Measurements from ENCODE around the gene CIAO1. TPM values are rescaled to one million over a fixed set of nuclear protein-coding genes. Genes with fewer than 3 reads are reported as not detected.

Gene CIAO1
- total and polyA plus RNA-seq, 4 donors = 43.0 to 80.4 (median 47.0) TPM

DNA sequence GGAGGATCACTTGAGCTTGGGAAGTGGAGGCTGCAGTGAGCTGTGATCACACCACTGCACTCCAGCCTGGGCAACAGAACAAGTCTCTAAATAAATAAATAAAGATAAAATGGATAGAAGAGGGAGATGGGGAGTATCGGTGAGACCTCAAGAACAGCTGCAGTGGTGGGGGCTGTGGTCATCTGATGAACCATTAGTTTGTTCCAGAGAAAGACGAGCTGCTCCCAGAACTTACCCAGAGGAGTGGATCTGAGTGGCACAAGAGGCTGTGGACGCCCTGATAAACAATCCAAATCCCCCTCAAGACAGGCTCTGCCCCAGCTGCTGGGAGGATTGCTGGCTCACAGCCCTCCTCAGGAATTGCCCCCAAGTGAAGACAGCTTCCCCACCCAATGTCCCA lies 26.9 kb upstream of the CIAO1 start:
- Histone ChIP-seq H3K9me3 (ENCODE audit: control insufficient read depth in 4 of 4, low read length in 3 of 4) (no peaks in the 10 kb centered on the region), H3K4me3 (ENCODE audit: low read depth in 1 of 3, low read length in 3 of 3) (no peak overlapping the region), H3K36me3 (ENCODE audit: control insufficient read depth in 4 of 4, insufficient read depth in 3 of 4, low read depth in 1 of 4, low read length in 3 of 4) (no peaks in the 10 kb centered on the region), H3K27me3 (ENCODE audit: control insufficient read depth in 4 of 4, insufficient read depth in 4 of 4, low read length in 3 of 4) (no peaks in the 10 kb centered on the region), H3K4me1 (ENCODE audit: control insufficient read depth in 4 of 4, insufficient read depth in 4 of 4, low read length in 3 of 4) (no peaks in the 10 kb centered on the region), H3K27ac (ENCODE audit: low read depth in 1 of 2, low read length in 2 of 2) (no peak overlapping the region), H3K9ac (ENCODE audit: low read depth in 1 of 2, low read length in 2 of 2) (no peak overlapping the region)
- no peak for TF ChIP-seq SP1 (IDR thresholded peaks at IDR 0.05)
- TF ChIP-seq FOXA1 (IDR thresholded peaks at IDR 0.05) = no peak
- TF ChIP-seq, protein P1, sequence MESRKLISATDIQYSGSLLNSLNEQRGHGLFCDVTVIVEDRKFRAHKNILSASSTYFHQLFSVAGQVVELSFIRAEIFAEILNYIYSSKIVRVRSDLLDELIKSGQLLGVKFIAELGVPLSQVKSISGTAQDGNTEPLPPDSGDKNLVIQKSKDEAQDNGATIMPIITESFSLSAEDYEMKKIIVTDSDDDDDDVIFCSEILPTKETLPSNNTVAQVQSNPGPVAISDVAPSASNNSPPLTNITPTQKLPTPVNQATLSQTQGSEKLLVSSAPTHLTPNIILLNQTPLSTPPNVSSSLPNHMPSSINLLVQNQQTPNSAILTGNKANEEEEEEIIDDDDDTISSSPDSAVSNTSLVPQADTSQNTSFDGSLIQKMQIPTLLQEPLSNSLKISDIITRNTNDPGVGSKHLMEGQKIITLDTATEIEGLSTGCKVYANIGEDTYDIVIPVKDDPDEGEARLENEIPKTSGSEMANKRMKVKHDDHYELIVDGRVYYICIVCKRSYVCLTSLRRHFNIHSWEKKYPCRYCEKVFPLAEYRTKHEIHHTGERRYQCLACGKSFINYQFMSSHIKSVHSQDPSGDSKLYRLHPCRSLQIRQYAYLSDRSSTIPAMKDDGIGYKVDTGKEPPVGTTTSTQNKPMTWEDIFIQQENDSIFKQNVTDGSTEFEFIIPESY (IDR thresholded peaks at IDR 0.05) = no peak
- TF ChIP-seq EGR1 (IDR thresholded peaks at IDR 0.05; ENCODE audit: low read depth in 2 of 2) = no peak
- no peak for DNase-seq (ENCODE audit: low spot score)
- 95% methylated on average over 3 of the region's 3 CpGs for WGBS

DNA sequence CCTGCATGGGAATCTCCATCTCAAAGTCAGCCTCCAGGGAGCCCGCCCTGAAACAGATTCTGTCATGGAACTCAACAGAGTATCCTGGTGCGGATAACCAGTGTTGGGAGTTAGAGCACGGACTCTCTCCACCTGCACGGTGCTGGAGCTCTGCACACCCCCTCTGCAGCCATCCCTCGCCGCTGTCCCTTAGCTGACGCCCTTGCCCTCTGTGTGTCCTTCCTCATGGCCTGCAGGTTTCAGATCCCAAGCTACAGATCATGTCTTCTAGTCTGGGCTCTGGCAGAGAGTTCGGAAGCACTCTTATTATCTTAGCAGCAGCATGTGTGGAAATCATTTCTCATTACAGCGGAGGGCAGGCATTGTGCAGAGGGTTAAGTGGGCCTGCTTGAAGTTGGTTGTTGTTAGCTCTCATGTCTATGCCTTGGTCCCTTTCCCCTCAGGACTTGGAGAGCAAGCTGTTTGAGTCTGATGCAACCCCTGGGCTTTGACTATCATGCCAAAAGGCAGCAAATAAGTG lies 26.2 kb upstream of the CIAO1 start:
- H3K9me3 ChIP-seq (ENCODE audit: control insufficient read depth in 4 of 4, low read length in 3 of 4) = no peaks in the 10 kb centered on the region
- H3K4me3 ChIP-seq (ENCODE audit: low read depth in 1 of 3, low read length in 3 of 3) = no peak overlapping the region
- DNase-seq (ENCODE audit: low spot score) = no peak
- WGBS = 94% methylated on average over 9 of the region's 9 CpGs
- H3K27ac ChIP-seq (ENCODE audit: low read depth in 1 of 2, low read length in 2 of 2) = no peak overlapping the region
- H3K4me1 ChIP-seq (ENCODE audit: control insufficient read depth in 4 of 4, insufficient read depth in 4 of 4, low read length in 3 of 4) = no peaks in the 10 kb centered on the region
- H3K9ac ChIP-seq (ENCODE audit: low read depth in 1 of 2, low read length in 2 of 2) = no peak overlapping the region
- TF ChIP-seq RAD21 (IDR thresholded peaks at IDR 0.05) (no peak), HNF4A (conservative IDR thresholded peaks at IDR 0.05) (no peak), FOXA2 (IDR thresholded peaks at IDR 0.05) (no peak), HNF4G (IDR thresholded peaks at IDR 0.05) (no peak), GABPA (IDR thresholded peaks at IDR 0.05 in 1 of 2, conservative IDR thresholded peaks at IDR 0.05 in 1 of 2) (no peak), EGR1 (IDR thresholded peaks at IDR 0.05; ENCODE audit: low read depth in 2 of 2) (no peak), RXRA (IDR thresholded peaks at IDR 0.05) (no peak), JUND (IDR thresholded peaks at IDR 0.05) (no peak), NR2F2 (IDR thresholded peaks at IDR 0.05) (no peak), YY1 (IDR thresholded peaks at IDR 0.05) (no peak), SP1 (IDR thresholded peaks at IDR 0.05) (no peak), TAF1 (conservative IDR thresholded peaks at IDR 0.05) (no peak), FOXA1 (IDR thresholded peaks at IDR 0.05) (no peak)
- TF ChIP-seq, protein P2, sequence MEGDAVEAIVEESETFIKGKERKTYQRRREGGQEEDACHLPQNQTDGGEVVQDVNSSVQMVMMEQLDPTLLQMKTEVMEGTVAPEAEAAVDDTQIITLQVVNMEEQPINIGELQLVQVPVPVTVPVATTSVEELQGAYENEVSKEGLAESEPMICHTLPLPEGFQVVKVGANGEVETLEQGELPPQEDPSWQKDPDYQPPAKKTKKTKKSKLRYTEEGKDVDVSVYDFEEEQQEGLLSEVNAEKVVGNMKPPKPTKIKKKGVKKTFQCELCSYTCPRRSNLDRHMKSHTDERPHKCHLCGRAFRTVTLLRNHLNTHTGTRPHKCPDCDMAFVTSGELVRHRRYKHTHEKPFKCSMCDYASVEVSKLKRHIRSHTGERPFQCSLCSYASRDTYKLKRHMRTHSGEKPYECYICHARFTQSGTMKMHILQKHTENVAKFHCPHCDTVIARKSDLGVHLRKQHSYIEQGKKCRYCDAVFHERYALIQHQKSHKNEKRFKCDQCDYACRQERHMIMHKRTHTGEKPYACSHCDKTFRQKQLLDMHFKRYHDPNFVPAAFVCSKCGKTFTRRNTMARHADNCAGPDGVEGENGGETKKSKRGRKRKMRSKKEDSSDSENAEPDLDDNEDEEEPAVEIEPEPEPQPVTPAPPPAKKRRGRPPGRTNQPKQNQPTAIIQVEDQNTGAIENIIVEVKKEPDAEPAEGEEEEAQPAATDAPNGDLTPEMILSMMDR (IDR thresholded peaks at IDR 0.05; ENCODE audit: low read depth, low read length, missing input control) = no peak
- TF ChIP-seq, protein P3, sequence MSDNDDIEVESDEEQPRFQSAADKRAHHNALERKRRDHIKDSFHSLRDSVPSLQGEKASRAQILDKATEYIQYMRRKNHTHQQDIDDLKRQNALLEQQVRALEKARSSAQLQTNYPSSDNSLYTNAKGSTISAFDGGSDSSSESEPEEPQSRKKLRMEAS (IDR thresholded peaks at IDR 0.05) = no peak
- TF ChIP-seq, protein P4, sequence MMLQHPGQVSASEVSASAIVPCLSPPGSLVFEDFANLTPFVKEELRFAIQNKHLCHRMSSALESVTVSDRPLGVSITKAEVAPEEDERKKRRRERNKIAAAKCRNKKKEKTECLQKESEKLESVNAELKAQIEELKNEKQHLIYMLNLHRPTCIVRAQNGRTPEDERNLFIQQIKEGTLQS (IDR thresholded peaks at IDR 0.05) = no peak
- TF ChIP-seq, protein P5, sequence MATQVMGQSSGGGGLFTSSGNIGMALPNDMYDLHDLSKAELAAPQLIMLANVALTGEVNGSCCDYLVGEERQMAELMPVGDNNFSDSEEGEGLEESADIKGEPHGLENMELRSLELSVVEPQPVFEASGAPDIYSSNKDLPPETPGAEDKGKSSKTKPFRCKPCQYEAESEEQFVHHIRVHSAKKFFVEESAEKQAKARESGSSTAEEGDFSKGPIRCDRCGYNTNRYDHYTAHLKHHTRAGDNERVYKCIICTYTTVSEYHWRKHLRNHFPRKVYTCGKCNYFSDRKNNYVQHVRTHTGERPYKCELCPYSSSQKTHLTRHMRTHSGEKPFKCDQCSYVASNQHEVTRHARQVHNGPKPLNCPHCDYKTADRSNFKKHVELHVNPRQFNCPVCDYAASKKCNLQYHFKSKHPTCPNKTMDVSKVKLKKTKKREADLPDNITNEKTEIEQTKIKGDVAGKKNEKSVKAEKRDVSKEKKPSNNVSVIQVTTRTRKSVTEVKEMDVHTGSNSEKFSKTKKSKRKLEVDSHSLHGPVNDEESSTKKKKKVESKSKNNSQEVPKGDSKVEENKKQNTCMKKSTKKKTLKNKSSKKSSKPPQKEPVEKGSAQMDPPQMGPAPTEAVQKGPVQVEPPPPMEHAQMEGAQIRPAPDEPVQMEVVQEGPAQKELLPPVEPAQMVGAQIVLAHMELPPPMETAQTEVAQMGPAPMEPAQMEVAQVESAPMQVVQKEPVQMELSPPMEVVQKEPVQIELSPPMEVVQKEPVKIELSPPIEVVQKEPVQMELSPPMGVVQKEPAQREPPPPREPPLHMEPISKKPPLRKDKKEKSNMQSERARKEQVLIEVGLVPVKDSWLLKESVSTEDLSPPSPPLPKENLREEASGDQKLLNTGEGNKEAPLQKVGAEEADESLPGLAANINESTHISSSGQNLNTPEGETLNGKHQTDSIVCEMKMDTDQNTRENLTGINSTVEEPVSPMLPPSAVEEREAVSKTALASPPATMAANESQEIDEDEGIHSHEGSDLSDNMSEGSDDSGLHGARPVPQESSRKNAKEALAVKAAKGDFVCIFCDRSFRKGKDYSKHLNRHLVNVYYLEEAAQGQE (IDR thresholded peaks at IDR 0.05) = no peak
- no peaks in the 10 kb centered on the region for H3K36me3 ChIP-seq (ENCODE audit: control insufficient read depth in 4 of 4, insufficient read depth in 3 of 4, low read depth in 1 of 4, low read length in 3 of 4)
- no peaks in the 10 kb centered on the region for H3K27me3 ChIP-seq (ENCODE audit: control insufficient read depth in 4 of 4, insufficient read depth in 4 of 4, low read length in 3 of 4)

Measured in liver (tissue), 9 donors.